SK-N-SH (cell line): ENCODE results near the gene RBM19.

Experiments
- CHD2 ChIP-seq: fragments of 150-350 bp; IDR thresholded peaks from 2 replicates; pipeline ENCODE4 v1.6.1; 2018; ENCODE audit warnings: low read length; ENCODE audit not compliant: partially characterized antibody
- CTCF ChIP-seq: fragments of 200-600 bp; sonication (generic); IDR thresholded peaks from 2 replicates; pipeline ENCODE4 v1.6.1; 2017; ENCODE audit warnings: antibody characterized with exemption, mild to moderate bottlenecking, moderate library complexity
- ELF1 ChIP-seq: IDR thresholded peaks from 2 replicates; pipeline ENCODE4 v1.4.0; 2012
- FOXM1 ChIP-seq: IDR thresholded peaks from 2 replicates; pipeline ENCODE4 v1.4.0; 2012; ENCODE audit warnings: low read depth, mild to moderate bottlenecking
- GATA2 ChIP-seq: sonication (generic); formaldehyde crosslinking; IDR thresholded peaks from 2 replicates; pipeline ENCODE4 v1.5.0; 2020; ENCODE audit warnings: mild to moderate bottlenecking, missing genetic modification reagents
- JUND ChIP-seq: IDR thresholded peaks from 2 replicates; pipeline ENCODE4 v1.4.0; 2012
- MAX ChIP-seq: IDR thresholded peaks from 2 replicates; pipeline ENCODE4 v1.4.0; 2012; ENCODE audit warnings: low read depth
- MXI1 ChIP-seq: IDR thresholded peaks from 2 replicates; pipeline ENCODE4 v1.6.1; 2012; ENCODE audit warnings: mild to moderate bottlenecking, low read depth, low read length, improper control_type of control experiment
- NFIC ChIP-seq: IDR thresholded peaks from 2 replicates; pipeline ENCODE4 v1.4.0; 2012; ENCODE audit warnings: borderline replicate concordance
- POLR2AphosphoS5 ChIP-seq: IDR thresholded peaks from 2 replicates; pipeline ENCODE4 v1.6.1; 2012; ENCODE audit warnings: low read depth, low read length
- RCOR1 ChIP-seq: fragments of 150-350 bp; IDR thresholded peaks from 2 replicates; pipeline ENCODE4 v1.6.1; 2017; ENCODE audit warnings: antibody characterized with exemption, low read length
- ZBTB33 ChIP-seq: IDR thresholded peaks from 2 replicates; pipeline ENCODE4 v1.4.0; 2012; ENCODE audit warnings: low read depth, borderline replicate concordance

- TF ChIP-seq GATA2 (CRISPR knock-in tag) (no peak), CTCF (no peak), MAX (no peak), POLR2AphosphoS5 (no peak), FOXM1 (no peak), MXI1 (no peak), ZBTB33 (no peak), RCOR1 (no peak), CHD2 (no peak), NFIC (no peak), ELF1 (no peak), JUND (no peak)
Observed at GRCh38 chr12:113772505-113773030, 193.6 kb downstream of the RBM19 start.
